ENCODE measurements around the gene MGRN1. TPM values are rescaled to one million over a fixed set of nuclear protein-coding genes. Genes with fewer than 3 reads are reported as not detected.

Gene MGRN1
- total and polyA plus RNA-seq, 2 of the 13 experiments (the other 11 are each of a cell fraction or from before 2014, with no cell fraction given), result 11.9 to 12.6 TPM

DNA sequence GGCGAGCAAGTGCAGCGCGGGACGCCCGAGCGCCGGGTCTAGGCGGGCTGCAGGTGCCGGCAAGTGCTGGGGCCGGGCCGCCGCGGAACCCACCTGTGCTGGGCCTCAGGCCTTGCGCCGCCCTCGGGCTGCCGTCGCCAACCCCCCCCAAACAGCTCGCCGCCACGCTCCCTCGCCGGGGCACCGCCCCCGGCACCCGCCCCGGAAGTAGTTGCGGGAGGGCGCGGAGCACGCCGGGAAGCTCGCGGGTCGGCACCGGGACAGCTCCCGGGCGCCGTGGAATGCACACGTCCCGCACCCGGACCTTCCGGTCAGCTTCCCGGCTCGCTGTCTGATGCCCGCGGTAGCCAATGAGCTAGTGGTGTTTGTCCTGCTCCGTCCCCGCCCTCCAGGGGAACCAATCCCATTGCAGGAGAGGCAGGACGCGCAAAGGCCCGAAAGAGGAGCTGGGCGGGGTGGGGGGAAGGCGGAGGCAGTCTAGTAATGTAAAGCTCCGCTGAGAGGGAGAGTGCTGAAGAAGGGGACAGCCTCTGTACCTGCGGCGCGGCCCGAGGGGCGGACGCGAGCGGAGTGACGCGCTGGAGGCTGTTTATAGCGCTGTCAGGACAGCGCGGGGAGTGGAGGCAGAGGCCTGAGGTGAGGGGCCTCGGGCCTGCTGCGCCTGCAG lies 109.6 kb downstream of the MGRN1 start, which contains the start of the genes ANKS3 and DNAAF8 (continued):
- TF ChIP-seq MZF1 (CRISPR knock-in tag; IDR thresholded peaks at IDR 0.05; ENCODE audit: borderline replicate concordance) (no peak), ERF (CRISPR knock-in tag; IDR thresholded peaks at IDR 0.05) (peak; percentile 89), BCL6 (CRISPR knock-in tag; IDR thresholded peaks at IDR 0.05) (peak; percentile 28; the same call in 1 of the 2 replicates), REL (CRISPR knock-in tag; conservative IDR thresholded peaks at IDR 0.05) (peak; percentile 63; the same call in 1 of the 2 replicates), ZNF329 (CRISPR knock-in tag; IDR thresholded peaks at IDR 0.05; ENCODE audit: low read depth) (no peak), ZNF430 (CRISPR knock-in tag; IDR thresholded peaks at IDR 0.05) (peak; percentile 87), ZNF782 (CRISPR knock-in tag; IDR thresholded peaks at IDR 0.05; ENCODE audit: borderline replicate concordance) (peak; percentile 49; the same call in 1 of the 2 replicates), LCORL (IDR thresholded peaks at IDR 0.05) (no peak), LCORL (CRISPR knock-in tag; IDR thresholded peaks at IDR 0.05) (0 out of 2 replicates have a peak, but pooled peaks have one; percentile 63), PPARG (CRISPR knock-in tag; conservative IDR thresholded peaks at IDR 0.05) (no peak), PAX8 (CRISPR knock-in tag; IDR thresholded peaks at IDR 0.05; ENCODE audit: borderline replicate concordance) (peak; percentile 80; the same call in 1 of the 2 replicates), ZFP1 (CRISPR knock-in tag; IDR thresholded peaks at IDR 0.05) (no peak), NKX3-1 (CRISPR knock-in tag; IDR thresholded peaks at IDR 0.05) (peak; percentile 76), JDP2 (CRISPR knock-in tag; IDR thresholded peaks at IDR 0.05; ENCODE audit: borderline replicate concordance) (no peak), HMGA1 (CRISPR knock-in tag; conservative IDR thresholded peaks at IDR 0.05) (no peak), ZNF780A (CRISPR knock-in tag; IDR thresholded peaks at IDR 0.05) (peak; percentile 34; the same call in 1 of the 2 replicates), ZNF557 (CRISPR knock-in tag; IDR thresholded peaks at IDR 0.05) (peak; percentile 85; the same call in 1 of the 2 replicates)
- TF ChIP-seq, protein P1, sequence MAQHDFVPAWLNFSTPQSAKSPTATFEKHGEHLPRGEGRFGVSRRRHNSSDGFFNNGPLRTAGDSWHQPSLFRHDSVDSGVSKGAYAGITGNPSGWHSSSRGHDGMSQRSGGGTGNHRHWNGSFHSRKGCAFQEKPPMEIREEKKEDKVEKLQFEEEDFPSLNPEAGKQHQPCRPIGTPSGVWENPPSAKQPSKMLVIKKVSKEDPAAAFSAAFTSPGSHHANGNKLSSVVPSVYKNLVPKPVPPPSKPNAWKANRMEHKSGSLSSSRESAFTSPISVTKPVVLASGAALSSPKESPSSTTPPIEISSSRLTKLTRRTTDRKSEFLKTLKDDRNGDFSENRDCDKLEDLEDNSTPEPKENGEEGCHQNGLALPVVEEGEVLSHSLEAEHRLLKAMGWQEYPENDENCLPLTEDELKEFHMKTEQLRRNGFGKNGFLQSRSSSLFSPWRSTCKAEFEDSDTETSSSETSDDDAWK (CRISPR knock-in tag; IDR thresholded peaks at IDR 0.05), result no peak
- TF ChIP-seq, protein P2, sequence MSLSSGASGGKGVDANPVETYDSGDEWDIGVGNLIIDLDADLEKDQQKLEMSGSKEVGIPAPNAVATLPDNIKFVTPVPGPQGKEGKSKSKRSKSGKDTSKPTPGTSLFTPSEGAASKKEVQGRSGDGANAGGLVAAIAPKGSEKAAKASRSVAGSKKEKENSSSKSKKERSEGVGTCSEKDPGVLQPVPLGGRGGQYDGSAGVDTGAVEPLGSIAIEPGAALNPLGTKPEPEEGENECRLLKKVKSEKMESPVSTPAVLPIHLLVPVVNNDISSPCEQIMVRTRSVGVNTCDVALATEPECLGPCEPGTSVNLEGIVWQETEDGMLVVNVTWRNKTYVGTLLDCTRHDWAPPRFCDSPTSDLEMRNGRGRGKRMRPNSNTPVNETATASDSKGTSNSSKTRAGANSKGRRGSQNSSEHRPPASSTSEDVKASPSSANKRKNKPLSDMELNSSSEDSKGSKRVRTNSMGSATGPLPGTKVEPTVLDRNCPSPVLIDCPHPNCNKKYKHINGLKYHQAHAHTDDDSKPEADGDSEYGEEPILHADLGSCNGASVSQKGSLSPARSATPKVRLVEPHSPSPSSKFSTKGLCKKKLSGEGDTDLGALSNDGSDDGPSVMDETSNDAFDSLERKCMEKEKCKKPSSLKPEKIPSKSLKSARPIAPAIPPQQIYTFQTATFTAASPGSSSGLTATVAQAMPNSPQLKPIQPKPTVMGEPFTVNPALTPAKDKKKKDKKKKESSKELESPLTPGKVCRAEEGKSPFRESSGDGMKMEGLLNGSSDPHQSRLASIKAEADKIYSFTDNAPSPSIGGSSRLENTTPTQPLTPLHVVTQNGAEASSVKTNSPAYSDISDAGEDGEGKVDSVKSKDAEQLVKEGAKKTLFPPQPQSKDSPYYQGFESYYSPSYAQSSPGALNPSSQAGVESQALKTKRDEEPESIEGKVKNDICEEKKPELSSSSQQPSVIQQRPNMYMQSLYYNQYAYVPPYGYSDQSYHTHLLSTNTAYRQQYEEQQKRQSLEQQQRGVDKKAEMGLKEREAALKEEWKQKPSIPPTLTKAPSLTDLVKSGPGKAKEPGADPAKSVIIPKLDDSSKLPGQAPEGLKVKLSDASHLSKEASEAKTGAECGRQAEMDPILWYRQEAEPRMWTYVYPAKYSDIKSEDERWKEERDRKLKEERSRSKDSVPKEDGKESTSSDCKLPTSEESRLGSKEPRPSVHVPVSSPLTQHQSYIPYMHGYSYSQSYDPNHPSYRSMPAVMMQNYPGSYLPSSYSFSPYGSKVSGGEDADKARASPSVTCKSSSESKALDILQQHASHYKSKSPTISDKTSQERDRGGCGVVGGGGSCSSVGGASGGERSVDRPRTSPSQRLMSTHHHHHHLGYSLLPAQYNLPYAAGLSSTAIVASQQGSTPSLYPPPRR (CRISPR knock-in tag; IDR thresholded peaks at IDR 0.05; ENCODE audit: borderline replicate concordance), result peak; percentile 58
- TF ChIP-seq, protein P3, sequence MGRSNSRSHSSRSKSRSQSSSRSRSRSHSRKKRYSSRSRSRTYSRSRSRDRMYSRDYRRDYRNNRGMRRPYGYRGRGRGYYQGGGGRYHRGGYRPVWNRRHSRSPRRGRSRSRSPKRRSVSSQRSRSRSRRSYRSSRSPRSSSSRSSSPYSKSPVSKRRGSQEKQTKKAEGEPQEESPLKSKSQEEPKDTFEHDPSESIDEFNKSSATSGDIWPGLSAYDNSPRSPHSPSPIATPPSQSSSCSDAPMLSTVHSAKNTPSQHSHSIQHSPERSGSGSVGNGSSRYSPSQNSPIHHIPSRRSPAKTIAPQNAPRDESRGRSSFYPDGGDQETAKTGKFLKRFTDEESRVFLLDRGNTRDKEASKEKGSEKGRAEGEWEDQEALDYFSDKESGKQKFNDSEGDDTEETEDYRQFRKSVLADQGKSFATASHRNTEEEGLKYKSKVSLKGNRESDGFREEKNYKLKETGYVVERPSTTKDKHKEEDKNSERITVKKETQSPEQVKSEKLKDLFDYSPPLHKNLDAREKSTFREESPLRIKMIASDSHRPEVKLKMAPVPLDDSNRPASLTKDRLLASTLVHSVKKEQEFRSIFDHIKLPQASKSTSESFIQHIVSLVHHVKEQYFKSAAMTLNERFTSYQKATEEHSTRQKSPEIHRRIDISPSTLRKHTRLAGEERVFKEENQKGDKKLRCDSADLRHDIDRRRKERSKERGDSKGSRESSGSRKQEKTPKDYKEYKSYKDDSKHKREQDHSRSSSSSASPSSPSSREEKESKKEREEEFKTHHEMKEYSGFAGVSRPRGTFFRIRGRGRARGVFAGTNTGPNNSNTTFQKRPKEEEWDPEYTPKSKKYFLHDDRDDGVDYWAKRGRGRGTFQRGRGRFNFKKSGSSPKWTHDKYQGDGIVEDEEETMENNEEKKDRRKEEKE (IDR thresholded peaks at IDR 0.05), result no peak
- TF ChIP-seq, protein P4, sequence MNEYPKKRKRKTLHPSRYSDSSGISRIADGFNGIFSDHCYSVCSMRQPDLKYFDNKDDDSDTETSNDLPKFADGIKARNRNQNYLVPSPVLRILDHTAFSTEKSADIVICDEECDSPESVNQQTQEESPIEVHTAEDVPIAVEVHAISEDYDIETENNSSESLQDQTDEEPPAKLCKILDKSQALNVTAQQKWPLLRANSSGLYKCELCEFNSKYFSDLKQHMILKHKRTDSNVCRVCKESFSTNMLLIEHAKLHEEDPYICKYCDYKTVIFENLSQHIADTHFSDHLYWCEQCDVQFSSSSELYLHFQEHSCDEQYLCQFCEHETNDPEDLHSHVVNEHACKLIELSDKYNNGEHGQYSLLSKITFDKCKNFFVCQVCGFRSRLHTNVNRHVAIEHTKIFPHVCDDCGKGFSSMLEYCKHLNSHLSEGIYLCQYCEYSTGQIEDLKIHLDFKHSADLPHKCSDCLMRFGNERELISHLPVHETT (CRISPR knock-in tag; conservative IDR thresholded peaks at IDR 0.05), result peak; percentile 100

Data from HepG2 (cell line).